ENCODE measurements around the gene PRR23C. TPM values are rescaled to one million over a fixed set of nuclear protein-coding genes. Genes with fewer than 3 reads are reported as not detected.

PRR23C gene
- total RNA-seq, 3 donors from 2014 or later (not counting 1 experiment from before 2014, with no cell fraction given): not detected

DNA sequence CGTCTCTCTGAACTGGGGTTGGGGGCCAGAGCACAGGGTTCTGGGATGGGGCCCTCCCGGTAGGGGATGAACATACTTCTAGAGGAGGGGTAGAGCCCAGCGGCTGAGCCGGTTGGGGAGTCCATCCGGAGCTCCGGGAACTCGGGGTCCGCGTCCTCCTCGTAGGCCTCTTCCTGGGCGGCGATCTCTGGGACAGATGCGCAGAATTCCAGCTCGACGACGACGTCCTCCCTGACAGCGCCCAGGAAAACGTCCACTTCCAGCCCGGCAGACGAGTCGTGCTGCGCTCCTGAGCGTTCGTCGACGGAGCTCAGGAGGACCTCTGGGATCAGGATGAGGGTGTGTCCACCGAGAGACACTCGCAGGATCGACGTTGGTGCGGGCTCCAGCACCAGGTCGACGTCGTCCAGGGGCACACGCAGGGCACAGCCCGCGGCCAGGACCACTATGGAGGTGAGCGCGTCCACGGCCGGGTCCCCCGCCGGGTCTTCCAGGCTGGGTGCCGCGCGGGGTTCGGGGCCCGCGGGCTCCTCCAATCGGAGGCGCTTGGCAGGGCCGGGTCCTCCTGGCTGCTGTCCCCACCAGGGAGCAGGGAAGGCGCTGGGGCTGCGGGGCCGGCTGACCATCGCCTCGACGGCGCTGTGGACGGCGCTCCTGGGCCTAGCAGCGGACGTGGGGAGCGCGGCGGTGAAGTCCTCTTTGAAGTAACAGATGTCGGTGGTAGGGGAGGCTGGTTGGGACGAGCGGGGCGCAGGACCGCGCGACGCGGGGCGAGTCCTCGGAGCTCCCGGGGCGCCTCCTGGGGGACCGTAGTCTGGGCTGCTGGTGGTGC is 24.4 kb downstream of the PRR23C start:
- DNase-seq (no peak), ATAC-seq (no peak)
- Mint-ChIP-seq H3K4me3 (no peak overlapping the region), H3K9me3 (peaks cover 4% of the 10 kb centered on the region in 2 donors), H3K27me3 (ENCODE audit: low read depth in 2 of 2) (peaks cover 0 to 8% of the 10 kb centered on the region in 2 donors), H3K4me1 (no peaks in the 10 kb centered on the region), H3K27ac (no peak overlapping the region), H3K36me3 (no peaks in the 10 kb centered on the region)
- no peaks in the 10 kb centered on the region for H3K36me3 ChIP-seq (ENCODE audit: control insufficient read depth, insufficient read depth, low read length)
- WGBS (ENCODE audit: insufficient coverage): 68% methylated on average over 81 of the region's 81 CpGs
- no peaks in the 10 kb centered on the region for H3K4me1 ChIP-seq (ENCODE audit: control insufficient read depth, insufficient read depth, low read length)
- no peaks in the 10 kb centered on the region for H3K9me3 ChIP-seq (ENCODE audit: control insufficient read depth, insufficient read depth, low read length)
- no peaks in the 10 kb centered on the region for H3K27me3 ChIP-seq (ENCODE audit: control insufficient read depth, insufficient read depth, low read length)
- intact Hi-C loops (cut with micrococcal nuclease): no loop called here
- TF ChIP-seq, protein P1, sequence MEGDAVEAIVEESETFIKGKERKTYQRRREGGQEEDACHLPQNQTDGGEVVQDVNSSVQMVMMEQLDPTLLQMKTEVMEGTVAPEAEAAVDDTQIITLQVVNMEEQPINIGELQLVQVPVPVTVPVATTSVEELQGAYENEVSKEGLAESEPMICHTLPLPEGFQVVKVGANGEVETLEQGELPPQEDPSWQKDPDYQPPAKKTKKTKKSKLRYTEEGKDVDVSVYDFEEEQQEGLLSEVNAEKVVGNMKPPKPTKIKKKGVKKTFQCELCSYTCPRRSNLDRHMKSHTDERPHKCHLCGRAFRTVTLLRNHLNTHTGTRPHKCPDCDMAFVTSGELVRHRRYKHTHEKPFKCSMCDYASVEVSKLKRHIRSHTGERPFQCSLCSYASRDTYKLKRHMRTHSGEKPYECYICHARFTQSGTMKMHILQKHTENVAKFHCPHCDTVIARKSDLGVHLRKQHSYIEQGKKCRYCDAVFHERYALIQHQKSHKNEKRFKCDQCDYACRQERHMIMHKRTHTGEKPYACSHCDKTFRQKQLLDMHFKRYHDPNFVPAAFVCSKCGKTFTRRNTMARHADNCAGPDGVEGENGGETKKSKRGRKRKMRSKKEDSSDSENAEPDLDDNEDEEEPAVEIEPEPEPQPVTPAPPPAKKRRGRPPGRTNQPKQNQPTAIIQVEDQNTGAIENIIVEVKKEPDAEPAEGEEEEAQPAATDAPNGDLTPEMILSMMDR (IDR thresholded peaks at IDR 0.05): no peak
- H3K4me3 ChIP-seq (ENCODE audit: low read length): no peak overlapping the region
- no peak overlapping the region for H3K27ac ChIP-seq (ENCODE audit: low read length)

DNA sequence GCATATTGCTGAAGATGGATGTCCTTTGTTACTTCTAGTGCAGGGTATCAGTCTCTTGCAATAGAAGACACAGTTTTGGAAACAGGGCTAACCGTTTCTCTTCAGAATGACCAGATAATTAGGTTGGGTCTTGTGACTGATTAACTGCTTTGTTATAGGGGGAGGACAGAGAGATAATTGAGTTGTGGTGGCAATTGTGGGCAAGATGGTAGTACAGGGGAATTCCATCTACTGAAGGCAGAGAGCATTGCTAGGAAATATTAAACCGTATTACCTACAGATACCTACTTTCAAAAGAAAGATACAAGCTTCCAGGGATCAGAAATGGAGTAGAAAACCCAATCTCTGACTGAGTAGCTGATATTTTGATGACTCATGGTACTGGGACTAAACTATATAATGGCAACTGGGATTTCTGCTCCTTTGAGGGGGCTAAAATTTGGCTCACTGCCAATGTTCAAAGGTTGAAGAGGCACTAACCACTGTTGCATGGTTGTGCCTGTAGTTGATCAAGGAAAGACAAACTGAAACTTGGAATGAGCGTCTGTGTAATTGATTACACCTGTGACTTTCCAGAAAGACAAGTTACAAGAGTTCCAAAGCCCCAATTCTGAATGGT is 28.2 kb downstream of the PRR23C start:
- no peaks in the 10 kb centered on the region for H3K4me1 ChIP-seq (ENCODE audit: control insufficient read depth, insufficient read depth, low read length)
- no peak overlapping the region for H3K27ac Mint-ChIP-seq
- no peak for DNase-seq
- peaks cover 8 to 10% of the 10 kb centered on the region in 2 donors for H3K9me3 Mint-ChIP-seq
- H3K36me3 ChIP-seq (ENCODE audit: control insufficient read depth, insufficient read depth, low read length): no peaks in the 10 kb centered on the region
- H3K4me3 Mint-ChIP-seq: no peak overlapping the region
- ATAC-seq: no peak
- intact Hi-C loops (cut with micrococcal nuclease): no loop called here
- WGBS (ENCODE audit: insufficient coverage): 84% methylated on average over 2 of the region's 3 CpGs
- H3K27me3 ChIP-seq (ENCODE audit: control insufficient read depth, insufficient read depth, low read length): no peaks in the 10 kb centered on the region
- no peak overlapping the region for H3K27ac ChIP-seq (ENCODE audit: low read length)
- peaks cover 0 to 8% of the 10 kb centered on the region in 2 donors for H3K27me3 Mint-ChIP-seq (ENCODE audit: low read depth in 2 of 2)
- TF ChIP-seq, protein P1 (IDR thresholded peaks at IDR 0.05): no peak
- no peaks in the 10 kb centered on the region for H3K4me1 Mint-ChIP-seq
- no peaks in the 10 kb centered on the region for H3K9me3 ChIP-seq (ENCODE audit: control insufficient read depth, insufficient read depth, low read length)
- H3K36me3 Mint-ChIP-seq: no peaks in the 10 kb centered on the region
- no peak overlapping the region for H3K4me3 ChIP-seq (ENCODE audit: low read length)

GRCh38 chr3:139006051-139006716 is 38.5 kb downstream of the PRR23C start, which contains the start of gene PRR23A:
TSS of gene PRR23A (minus strand) at chr3:139006268. CDS start at chr3:139006268, 0 bp downstream.
- Mint-ChIP-seq H3K36me3 (no peaks in the 10 kb centered on the region), H3K27me3 (ENCODE audit: low read depth in 2 of 2) (peaks cover 0 to 2% of the 10 kb centered on the region in 2 donors), H3K9me3 (peaks cover 7 to 13% of the 10 kb centered on the region in 2 donors), H3K4me3 (no peak within 1 kb of the TSS), H3K4me1 (no peaks in the 10 kb centered on the region), H3K27ac (no peak within 1 kb of the TSS)
- H3K36me3 ChIP-seq (ENCODE audit: control insufficient read depth, insufficient read depth, low read length): no peaks in the 10 kb centered on the region
- DNase-seq (no peak), ATAC-seq (no peak)
- 74% methylated on average over 60 of the region's 60 CpGs for WGBS (ENCODE audit: insufficient coverage)
- H3K4me1 ChIP-seq (ENCODE audit: control insufficient read depth, insufficient read depth, low read length): no peaks in the 10 kb centered on the region
- no peaks in the 10 kb centered on the region for H3K9me3 ChIP-seq (ENCODE audit: control insufficient read depth, insufficient read depth, low read length)
- H3K4me3 ChIP-seq (ENCODE audit: low read length): no peak within 1 kb of the TSS
- TF ChIP-seq, protein P1 (IDR thresholded peaks at IDR 0.05): no peak
- H3K27ac ChIP-seq (ENCODE audit: low read length): no peak within 1 kb of the TSS
- intact Hi-C loops (cut with micrococcal nuclease): no loop called here
- no peaks in the 10 kb centered on the region for H3K27me3 ChIP-seq (ENCODE audit: control insufficient read depth, insufficient read depth, low read length)
